NCI-H345 treated with DMSO at 0.1 percent for 48 hours (cell line): Measurements from ENCODE around the gene TMEM245.

Experiments used
- DNase-seq: peaks from one replicate; lab custom pipeline; 2025; ENCODE audit not compliant: unreplicated experiment; lab: John Stamatoyannopoulos, UW

Gene TMEM245

GRCh38 chr9:109107402-109108240 is 12.1 kb downstream of the TMEM245 start:
- no peak for DNase-seq

GRCh38 chr9:109101810-109102209 is 17.9 kb downstream of the TMEM245 start:
- DNase-seq, result no peak

- no peak for DNase-seq
Observed at GRCh38 chr9:109101202-109101595, 18.5 kb downstream of the TMEM245 start.

- DNase-seq, result no peak
Observed at GRCh38 chr9:109100543-109101201, 19.1 kb downstream of the TMEM245 start.

GRCh38 chr9:109098960-109099308 is 20.8 kb downstream of the TMEM245 start:
- DNase-seq, result no peak

- no peak for DNase-seq
Observed at GRCh38 chr9:109098171-109098959, 21.4 kb downstream of the TMEM245 start.

- DNase-seq, result no peak
Observed at GRCh38 chr9:109097146-109097545, 22.6 kb downstream of the TMEM245 start.

GRCh38 chr9:109095321-109095720 is 24.4 kb downstream of the TMEM245 start:
- DNase-seq, result no peak

- DNase-seq, result no peak
Observed at GRCh38 chr9:109094268-109094667, 25.5 kb downstream of the TMEM245 start.

GRCh38 chr9:109092587-109092986 is 27.2 kb downstream of the TMEM245 start:
- DNase-seq, result no peak

GRCh38 chr9:109092051-109092580 is 27.6 kb downstream of the TMEM245 start:
- no peak for DNase-seq

GRCh38 chr9:109088221-109088620 is 31.5 kb downstream of the TMEM245 start:
- DNase-seq, result no peak

- DNase-seq, result no peak
Observed at GRCh38 chr9:109087795-109088194, 32.0 kb downstream of the TMEM245 start.

GRCh38 chr9:109086221-109086620 is 33.5 kb downstream of the TMEM245 start:
- no peak for DNase-seq

GRCh38 chr9:109085510-109085909 is 34.2 kb downstream of the TMEM245 start:
- no peak for DNase-seq

GRCh38 chr9:109083813-109084405 is 35.8 kb downstream of the TMEM245 start:
- no peak for DNase-seq

- DNase-seq, result no peak
Observed at GRCh38 chr9:109083141-109083540, 36.6 kb downstream of the TMEM245 start.

GRCh38 chr9:109082091-109082620 is 37.6 kb downstream of the TMEM245 start:
- DNase-seq, result no peak

GRCh38 chr9:109074236-109074889 is 45.4 kb downstream of the TMEM245 start:
- no peak for DNase-seq

GRCh38 chr9:109072821-109073435 is 46.8 kb downstream of the TMEM245 start:
- DNase-seq, result no peak
